Fibroblast of lung (primary cell): Measurements from ENCODE around the gene LARP7.

Source experiments
- EZH2 ChIP-seq: IDR thresholded peaks from 2 replicates; pipeline ENCODE4 v1.5.1; 2012; ENCODE audit warnings: low read length, control low read depth, mild to moderate bottlenecking; ENCODE audit errors: missing control alignments
- TF ChIP-seq, protein P1 (sequence below), 2 donors: IDR thresholded peaks in 1 of 2; conservative IDR thresholded peaks in 1 of 2; 1 replicate in 1 of 2; 2 replicates in 1 of 2; pipeline ENCODE4 v1.5.1; 2011 to 2012; ENCODE audit warnings: low read length in 2 of 2, control low read depth in 1 of 2, inconsistent platforms in 1 of 2, low read depth in 1 of 2, mild to moderate bottlenecking in 1 of 2

DNA sequence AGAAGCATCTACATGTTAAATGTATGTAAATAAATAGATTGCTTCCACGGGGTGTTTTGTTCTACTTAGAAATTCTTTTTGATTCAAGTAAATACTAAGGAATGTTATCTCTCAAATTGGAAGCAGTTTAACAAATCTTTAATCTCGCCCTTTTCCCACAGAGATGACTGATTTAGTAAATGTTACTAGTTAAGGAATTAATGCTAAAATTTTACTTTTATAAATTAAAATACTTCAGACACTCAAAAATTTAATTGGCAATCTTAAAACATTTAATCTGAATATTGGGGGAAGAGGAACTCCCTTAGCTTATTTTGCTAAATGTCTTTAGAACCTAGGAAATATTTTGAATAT is 12.1 kb downstream of the LARP7 start:
- TF ChIP-seq, protein P1, sequence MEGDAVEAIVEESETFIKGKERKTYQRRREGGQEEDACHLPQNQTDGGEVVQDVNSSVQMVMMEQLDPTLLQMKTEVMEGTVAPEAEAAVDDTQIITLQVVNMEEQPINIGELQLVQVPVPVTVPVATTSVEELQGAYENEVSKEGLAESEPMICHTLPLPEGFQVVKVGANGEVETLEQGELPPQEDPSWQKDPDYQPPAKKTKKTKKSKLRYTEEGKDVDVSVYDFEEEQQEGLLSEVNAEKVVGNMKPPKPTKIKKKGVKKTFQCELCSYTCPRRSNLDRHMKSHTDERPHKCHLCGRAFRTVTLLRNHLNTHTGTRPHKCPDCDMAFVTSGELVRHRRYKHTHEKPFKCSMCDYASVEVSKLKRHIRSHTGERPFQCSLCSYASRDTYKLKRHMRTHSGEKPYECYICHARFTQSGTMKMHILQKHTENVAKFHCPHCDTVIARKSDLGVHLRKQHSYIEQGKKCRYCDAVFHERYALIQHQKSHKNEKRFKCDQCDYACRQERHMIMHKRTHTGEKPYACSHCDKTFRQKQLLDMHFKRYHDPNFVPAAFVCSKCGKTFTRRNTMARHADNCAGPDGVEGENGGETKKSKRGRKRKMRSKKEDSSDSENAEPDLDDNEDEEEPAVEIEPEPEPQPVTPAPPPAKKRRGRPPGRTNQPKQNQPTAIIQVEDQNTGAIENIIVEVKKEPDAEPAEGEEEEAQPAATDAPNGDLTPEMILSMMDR (conservative IDR thresholded peaks at IDR 0.05 in 1 of 2, IDR thresholded peaks at IDR 0.05 in 1 of 2; ENCODE audit: low read depth in 1 of 2, low read length in 2 of 2), result no peak
- TF ChIP-seq EZH2, result no peak
